HG02642 (cell line): Measurements from ENCODE around the gene AIG1.

ENCODE experiments used
- ATAC-seq: cut with Tn5 transposase; IDR thresholded peaks from one replicate; pipeline ENCODE4 v1.9.1; 2021; ENCODE audit warnings: mild to moderate bottlenecking; ENCODE audit not compliant: unreplicated experiment, poor library complexity

Gene AIG1

GRCh38 chr6:143252961-143253360, 192.3 kb downstream of the AIG1 start:
- no peak for ATAC-seq

GRCh38 chr6:143253586-143253985, 192.9 kb downstream of the AIG1 start:
- no peak for ATAC-seq

- no peak for ATAC-seq
Measured at GRCh38 chr6:143258945-143259344, 198.3 kb downstream of the AIG1 start.

- ATAC-seq = no peak
Measured at GRCh38 chr6:143260857-143261256, 200.2 kb downstream of the AIG1 start.

- ATAC-seq = no peak
Measured at GRCh38 chr6:143261899-143262436, 201.3 kb downstream of the AIG1 start.

GRCh38 chr6:143262859-143263258, 202.2 kb downstream of the AIG1 start:
- peak; percentile 53 for ATAC-seq

GRCh38 chr6:143264379-143264778, 203.7 kb downstream of the AIG1 start:
- ATAC-seq = no peak

GRCh38 chr6:143264986-143265764, 204.5 kb downstream of the AIG1 start:
- no peak for ATAC-seq

GRCh38 chr6:143267760-143268159, 207.1 kb downstream of the AIG1 start:
- ATAC-seq = no peak

GRCh38 chr6:143268439-143268838, 207.8 kb downstream of the AIG1 start:
- no peak for ATAC-seq

- no peak for ATAC-seq
Measured at GRCh38 chr6:143270026-143270425, 209.3 kb downstream of the AIG1 start.

- no peak for ATAC-seq
Measured at GRCh38 chr6:143271024-143271423, 210.3 kb downstream of the AIG1 start.

- ATAC-seq = peak; percentile 93
Measured at GRCh38 chr6:143276436-143276835, 215.7 kb downstream of the AIG1 start.

- no peak for ATAC-seq
Measured at GRCh38 chr6:143279385-143279784, 218.7 kb downstream of the AIG1 start.

GRCh38 chr6:143283887-143284645, 223.4 kb downstream of the AIG1 start:
- no peak for ATAC-seq

- no peak for ATAC-seq
Measured at GRCh38 chr6:143286251-143286795, 225.6 kb downstream of the AIG1 start.

- ATAC-seq = no peak
Measured at GRCh38 chr6:143288923-143289322, 228.2 kb downstream of the AIG1 start.

- ATAC-seq = no peak
Measured at GRCh38 chr6:143290206-143290605, 229.5 kb downstream of the AIG1 start.

GRCh38 chr6:143293523-143293922, 232.8 kb downstream of the AIG1 start:
- no peak for ATAC-seq

- no peak for ATAC-seq
Measured at GRCh38 chr6:143294265-143294860, 233.7 kb downstream of the AIG1 start.

GRCh38 chr6:143295932-143296331, 235.2 kb downstream of the AIG1 start:
- ATAC-seq = no peak
